GM15510 (cell line): Measurements from ENCODE around the gene LHX2.

Experiments
- POLR2A ChIP-seq: IDR thresholded peaks from 3 replicates; pipeline ENCODE4 v1.6.1; 2011; ENCODE audit warnings: borderline replicate concordance; ENCODE audit not compliant: insufficient read length; ENCODE audit errors: extremely low read depth

LHX2 gene

DNA sequence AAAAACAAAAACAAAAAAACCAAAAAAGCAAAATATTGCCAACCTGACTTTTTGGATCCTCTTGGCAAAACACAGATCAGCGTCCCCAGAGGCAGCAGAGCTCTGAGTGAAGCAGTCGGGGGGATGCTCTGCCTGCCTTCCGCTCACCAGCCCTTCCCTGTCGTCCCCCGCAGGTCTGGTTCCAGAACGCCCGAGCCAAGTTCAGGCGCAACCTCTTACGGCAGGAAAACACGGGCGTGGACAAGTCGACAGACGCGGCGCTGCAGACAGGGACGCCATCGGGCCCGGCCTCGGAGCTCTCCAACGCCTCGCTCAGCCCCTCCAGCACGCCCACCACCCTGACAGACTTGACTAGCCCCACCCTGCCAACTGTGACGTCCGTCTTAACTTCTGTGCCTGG lies 20.7 kb downstream of the LHX2 start:
- no peak for TF ChIP-seq POLR2A

DNA sequence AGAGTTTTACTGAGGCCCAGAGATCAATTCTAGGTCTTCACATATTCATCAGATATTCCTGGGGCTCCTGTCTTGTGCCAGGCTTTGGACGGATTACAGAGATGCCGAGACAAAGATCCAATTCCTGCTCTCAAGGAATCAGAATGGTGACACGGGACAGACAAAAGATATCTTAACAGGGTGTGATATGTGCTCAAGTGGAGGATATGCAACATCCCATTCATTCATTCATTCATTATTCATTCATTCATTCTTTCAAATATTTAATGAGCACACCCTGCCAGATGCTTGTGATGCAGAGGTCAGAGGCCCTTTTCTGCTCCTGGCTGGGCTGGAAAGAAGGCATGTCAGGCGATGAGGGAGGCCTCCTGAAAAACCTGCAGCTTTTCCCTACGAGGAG lies 21.8 kb downstream of the LHX2 start:
- TF ChIP-seq POLR2A: no peak

DNA sequence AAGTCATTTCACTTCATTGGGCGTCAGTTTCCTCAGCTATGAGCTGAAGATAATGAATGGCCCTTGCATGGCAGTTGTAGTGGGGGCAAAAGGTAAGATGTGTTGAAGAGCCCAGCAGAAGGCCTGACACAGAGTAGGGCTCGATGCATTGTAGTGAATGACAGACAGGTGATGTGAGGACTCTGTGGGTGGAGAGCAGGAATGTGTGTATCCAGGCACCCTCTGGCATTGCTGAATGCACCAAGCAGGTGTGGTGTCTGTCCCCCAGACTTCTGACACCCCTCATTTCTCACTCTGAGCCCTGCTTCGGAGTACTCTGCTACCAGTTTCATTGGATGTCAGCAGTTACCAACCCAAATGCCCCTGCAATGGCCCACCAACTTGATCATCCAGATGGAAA lies 22.4 kb downstream of the LHX2 start:
- TF ChIP-seq POLR2A: no peak

DNA sequence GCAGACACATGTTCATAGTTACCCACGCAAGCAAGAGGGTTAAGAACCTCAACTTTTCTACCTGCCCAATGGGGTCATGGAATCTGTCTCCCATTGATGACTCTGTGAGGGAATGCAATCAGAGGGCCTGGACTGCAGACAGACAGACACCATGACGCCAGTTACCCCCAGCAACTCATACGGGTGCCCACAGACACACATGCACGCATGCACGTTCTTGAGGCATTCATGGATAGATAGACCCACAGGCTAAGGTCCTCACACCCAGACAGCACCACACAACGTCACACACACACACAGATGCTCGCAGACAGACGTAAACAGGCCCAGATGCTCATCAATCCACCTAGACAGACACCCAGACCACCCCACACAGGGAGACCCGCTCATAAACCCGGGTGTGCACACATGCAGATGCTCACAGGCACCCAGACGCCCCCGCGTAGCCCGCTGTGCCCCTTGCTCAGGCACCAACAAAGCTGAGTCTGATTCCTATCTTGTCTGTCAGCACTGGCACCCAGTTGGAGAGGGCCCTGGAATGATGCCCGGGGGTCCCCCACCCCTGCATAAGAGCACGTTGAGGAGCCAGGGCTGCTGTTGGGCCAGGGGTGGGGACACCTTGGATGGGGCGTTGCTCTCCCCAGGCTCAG lies 23.6 kb downstream of the LHX2 start:
- TF ChIP-seq POLR2A: no peak

DNA sequence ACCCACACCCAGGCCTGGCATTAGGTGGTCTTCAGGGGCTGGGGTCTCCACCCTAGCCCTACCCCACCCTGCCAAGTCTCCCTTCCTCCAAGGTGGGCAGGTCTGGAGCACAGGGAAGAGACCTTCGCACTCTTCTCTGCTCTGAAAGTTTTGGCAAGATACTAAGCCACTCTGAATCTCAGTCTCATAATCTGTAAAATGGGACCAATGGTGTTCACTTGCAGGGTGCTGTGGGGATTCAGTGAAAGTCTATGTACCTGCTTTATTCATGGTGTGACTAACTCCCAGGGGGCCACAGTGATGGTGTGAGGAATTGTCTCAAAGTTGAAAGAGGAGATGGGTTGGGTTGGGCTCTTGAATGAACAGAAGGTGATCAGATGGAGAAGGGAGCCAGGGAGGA lies 25.0 kb downstream of the LHX2 start:
- no peak for TF ChIP-seq POLR2A

DNA sequence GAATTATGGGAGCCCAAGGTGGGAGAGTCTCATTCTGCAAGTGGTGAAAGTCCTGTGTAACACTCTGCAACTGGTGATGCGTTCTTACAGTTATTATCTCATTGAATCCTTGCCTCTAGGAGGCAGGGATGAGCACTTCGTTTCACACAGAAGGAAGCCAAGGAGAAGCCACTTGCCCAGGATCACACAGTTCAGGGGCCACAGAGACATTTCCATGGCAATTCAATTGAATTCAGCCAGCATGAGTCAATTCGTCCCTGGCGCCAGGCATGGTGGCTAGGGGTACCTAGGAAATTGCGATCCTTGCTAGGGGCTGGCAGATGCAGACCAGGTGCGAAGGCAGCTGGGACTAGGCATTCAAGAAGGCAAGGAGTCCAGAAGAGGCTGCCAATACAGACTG lies 26.2 kb downstream of the LHX2 start:
- no peak for TF ChIP-seq POLR2A

DNA sequence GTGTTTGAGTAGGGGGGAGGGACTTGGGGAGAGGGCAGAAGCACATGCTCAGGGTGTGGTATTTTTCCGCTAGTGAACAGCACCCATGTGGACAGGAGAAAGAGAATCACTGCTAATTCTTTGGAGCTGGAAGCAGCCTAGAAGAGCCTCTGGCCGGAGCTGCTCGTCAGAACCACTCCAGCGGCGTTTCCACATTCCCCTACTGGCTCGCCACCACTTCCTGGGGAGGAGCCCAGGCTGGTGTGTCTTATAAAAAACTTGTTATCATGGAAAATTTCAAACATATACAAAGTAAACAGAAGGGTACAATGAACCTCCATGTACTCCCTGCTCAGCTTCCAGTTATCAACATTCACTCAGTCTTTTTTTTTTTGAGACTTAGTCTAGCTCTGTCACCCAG lies 26.7 kb downstream of the LHX2 start:
- no peak for TF ChIP-seq POLR2A

DNA sequence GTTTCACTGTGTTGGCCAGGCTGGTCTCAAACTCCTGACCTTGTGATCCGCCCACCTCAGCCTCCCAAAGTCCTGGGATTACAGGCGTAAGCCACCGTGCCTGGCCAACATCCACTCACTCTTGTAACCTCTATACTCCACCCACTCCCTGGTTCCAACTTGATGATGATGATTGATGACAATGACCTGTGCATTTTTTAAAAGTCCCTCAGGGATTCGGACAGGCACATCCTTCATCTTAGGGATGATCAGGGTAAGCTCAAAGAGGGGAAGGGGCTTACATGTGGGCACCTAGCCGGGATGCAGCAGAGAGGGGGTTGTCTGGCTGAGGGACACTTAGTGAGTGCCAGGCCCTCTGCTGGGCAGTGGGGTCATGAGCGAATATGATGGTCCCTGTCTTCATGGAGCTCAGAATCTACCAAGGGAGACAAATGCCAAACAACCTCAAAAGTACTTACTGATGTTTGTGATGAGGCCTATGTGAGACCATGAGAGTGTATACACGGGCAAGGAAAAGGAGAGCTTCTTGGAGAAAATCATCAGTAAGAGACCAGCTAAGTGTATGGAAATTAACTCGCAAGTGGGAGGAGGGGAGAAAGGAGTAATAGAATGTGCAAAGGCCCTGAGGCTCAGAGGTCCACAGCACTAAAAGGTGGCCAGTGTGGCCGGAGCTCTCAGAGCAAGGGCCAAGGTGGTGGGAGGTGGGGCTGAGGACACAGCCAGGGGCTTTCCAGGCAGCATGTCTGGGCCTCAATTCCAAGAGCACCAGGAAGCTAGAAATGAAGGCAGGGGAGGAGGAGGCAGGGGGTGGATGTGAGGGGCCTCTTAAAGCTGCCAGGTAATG lies 27.4 kb downstream of the LHX2 start:
- TF ChIP-seq POLR2A: no peak

DNA sequence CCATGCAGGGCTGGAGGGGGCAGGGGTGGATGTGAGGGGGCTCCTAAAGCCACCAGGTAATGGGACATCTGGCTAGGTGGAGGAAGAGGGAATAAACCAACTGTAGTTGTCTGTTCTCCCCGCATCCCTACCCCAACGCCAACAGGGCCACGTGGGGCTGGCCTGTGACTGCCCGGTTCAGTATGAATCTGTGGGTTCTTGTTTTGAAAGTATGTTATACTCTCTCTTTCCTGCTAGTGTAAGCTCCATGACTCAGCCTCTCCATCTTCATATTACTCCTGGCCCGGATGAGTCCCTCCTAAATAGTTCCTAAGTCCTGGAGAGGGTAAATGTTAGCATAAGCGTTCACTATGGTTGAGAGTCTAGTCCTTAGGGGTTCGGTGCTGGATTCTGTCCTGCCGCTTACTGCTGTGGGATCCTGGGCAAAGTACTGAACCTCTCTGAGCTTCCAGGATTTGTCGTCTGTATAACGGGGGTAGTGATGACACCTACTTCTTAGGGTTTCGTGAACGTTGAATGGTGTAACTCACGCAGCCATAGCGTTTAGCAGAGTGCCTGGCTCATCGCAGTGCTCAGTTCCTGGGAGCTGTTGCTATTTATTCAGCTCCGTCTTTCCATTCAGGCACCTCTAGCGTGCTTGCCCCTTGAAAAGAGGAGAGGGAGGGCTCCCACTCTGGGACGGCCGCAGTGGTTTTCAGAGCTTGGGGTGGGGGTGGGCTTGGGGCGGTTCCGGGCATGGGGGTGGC lies 28.8 kb downstream of the LHX2 start:
- no peak for TF ChIP-seq POLR2A

DNA sequence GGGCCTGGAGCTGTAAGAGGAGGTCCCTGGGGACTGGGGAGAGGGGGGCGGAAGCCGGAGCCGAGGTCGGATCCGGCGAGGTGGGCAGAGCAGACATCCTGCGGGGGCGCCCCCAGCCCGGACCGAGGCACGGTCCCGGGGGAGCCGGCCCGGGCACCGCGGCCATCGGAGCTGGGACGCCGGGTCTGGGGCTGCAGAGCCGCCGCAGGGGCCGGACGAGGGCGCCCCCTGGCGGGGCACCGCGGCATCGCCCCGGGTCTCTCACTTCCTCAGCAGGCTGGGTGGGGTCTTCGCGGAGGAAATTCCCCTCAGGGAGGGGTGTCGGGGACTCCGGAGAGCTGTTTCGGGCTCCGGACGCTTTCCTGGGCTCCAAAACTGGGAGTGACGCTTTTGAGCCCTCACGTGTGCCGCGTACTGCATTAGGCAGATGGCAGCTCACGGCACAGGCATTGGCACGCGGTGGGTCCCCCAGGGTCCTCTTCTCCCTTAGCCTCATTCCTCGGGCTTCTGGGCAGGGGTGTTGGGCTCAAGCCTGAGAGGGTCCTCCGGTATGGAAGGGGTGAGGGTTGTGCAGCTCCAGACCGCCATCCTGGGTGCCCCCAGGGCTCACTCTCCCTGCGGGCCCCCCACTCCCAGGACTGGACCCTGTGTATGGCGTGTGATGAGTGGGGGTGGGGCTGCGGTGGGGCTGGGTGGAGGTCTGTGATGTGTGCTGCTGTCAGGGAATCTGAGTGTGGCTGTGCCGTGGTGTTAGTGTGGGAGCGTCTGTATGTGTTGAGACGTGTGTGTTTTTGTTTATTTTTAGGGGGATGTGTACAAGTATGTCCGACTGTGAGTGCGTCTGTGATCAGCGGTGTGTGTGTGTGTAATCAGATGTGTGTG lies 29.6 kb downstream of the LHX2 start:
- no peak for TF ChIP-seq POLR2A

DNA sequence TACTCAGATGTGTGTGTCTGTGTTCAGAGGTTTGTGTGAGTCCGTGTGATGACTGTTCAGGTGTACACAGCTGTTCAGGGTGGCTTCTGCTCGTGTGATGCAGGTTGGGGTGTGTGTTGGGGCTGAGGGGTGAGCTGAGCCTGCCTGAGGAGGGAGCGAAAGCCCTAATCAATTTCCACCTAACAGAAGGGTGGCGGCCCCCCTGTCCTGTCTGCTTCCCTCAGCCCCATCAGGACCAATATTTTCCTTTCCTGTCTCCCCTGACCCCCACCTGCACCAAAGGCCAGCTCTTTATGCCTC lies 30.2 kb downstream of the LHX2 start:
- TF ChIP-seq POLR2A: no peak

DNA sequence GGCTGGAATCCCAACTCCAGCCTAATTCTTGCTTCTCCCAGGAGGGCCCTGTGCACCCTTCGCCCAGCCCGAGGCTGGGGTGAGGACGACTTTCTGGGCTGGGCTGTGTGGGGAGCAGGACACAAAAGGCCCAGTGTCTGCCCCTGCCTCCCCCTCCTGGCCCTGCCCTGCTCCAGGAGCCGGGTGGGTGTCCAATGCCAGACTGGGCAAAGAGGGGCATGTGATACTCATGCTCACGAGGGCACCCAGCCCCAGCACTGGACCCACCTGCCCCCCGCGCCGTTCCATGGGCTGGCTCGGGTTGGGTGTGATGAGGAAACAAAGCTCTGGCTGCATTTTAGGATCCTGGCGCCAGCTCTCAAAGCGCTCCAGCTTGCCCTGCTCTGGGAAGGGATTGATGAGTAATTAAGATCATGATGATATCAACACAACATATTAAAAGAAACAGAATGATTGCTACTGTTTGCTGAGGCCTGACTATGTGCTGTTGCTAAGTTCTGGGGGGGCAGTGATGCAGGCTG lies 30.7 kb downstream of the LHX2 start:
- TF ChIP-seq POLR2A: no peak

DNA sequence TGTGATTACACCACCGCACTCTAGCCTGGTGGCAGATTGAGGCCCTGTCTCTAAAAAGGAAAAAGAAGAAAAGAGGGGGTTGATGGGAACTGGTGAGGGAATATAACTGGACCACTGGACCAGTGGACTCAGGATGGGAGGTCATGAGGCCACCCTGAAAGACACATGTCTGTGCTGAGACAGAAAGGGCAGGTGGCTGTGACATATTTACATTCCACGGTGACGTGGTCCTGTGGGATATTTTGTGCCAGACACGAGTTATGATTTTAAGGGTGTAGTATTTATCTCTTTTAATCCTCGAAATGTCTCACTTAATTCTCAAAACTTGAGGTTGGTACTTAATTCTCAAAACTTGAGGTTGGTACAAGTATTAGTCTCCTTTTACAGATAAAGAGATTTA lies 32.9 kb downstream of the LHX2 start:
- no peak for TF ChIP-seq POLR2A

DNA sequence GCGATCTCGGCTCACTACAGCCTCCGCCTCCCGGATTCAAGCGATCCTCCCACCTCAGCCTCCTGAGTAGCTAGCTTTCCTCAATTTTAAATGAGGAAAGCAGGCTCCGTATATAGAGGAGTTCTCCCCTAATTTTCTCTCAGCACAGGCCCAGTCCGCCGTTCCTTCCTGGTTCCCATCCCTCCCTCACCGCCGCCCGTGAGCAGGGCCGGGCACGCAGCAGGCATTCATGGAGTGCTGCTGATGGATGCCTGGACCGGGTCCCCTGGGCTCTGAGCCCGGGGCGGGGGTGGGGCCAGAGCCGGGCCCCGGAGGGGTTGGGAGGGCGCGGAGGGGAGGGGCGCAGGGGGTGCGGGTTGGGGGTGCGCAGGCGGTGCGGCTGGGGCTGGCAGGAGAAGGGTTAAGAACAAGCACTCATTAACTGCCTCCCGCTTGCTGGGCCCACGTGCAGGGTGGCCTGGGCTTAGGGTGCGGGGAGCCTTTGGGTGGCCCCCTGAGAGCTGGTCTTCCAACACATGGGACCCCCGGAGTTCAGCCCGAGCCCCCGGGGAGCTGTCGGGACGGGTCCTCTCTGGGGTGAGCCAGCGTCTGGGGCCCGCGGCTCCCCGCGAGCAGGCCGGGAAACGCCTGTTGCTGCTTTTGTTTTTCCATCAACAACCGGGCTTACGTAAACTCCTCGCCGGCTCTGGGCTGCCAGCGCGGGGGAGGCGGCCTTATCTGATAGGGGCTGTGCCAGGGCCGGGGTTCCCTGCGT lies 33.7 kb downstream of the LHX2 start:
- no peak for TF ChIP-seq POLR2A
